ENCODE data around the gene TMEM145. TPM values are rescaled to one million over a fixed set of nuclear protein-coding genes. Genes with fewer than 3 reads are reported as not detected.

The TMEM145 gene
- total RNA-seq, 2 experiments from 2014 or later, result 0.34 to 1.0 TPM

DNA sequence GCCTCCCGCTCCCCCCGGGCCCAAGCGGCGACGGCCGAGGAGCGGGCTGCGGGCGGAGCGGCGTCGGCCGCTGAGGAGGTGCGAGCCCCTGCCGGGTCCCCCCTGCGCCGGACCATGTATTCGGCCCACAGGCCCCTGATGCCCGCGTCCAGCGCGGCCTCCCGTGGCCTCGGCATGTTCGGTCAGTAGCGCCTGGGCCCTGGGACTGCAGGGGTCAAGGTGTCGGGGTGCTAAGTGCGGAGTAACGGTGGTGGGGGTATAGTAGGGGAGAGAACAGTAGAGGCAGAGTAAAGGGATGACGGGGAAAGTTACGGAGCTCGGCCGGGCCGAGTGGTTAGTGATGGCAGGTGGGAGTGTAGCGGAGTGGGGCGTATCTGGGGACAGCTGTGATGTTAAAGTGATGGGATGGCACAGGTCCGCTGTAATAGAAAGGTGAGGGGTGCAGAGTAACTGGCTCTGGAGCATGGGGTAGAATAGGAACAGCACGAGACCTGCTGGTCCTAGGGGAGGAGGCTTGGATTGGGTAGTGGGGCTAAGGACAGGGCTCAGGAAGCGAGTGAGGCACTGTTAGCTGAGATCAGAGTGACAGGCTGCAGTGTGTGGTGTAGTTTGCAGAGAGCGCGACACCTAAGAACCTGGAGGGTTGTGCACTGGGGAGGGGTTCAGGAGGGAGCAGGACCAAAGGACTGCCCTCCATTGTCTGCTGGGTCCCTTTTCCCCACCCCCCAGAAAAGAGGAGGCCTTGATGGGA lies 28.3 kb upstream of the TMEM145 start:
- ChIA-PET CTCF (interaction anchor here (0.6 to 1.2 kb wide), 3 partner anchors 15 to 34 kb away, joined by 3 to 4 read pairs (median 4); no protein-coding TSS in a partner anchor), POLR2A (interaction anchor here (1.1 to 1.2 kb wide), 2 partner anchors 14 to 40 kb away, joined by 3 to 5 read pairs; no protein-coding TSS in a partner anchor)

DNA sequence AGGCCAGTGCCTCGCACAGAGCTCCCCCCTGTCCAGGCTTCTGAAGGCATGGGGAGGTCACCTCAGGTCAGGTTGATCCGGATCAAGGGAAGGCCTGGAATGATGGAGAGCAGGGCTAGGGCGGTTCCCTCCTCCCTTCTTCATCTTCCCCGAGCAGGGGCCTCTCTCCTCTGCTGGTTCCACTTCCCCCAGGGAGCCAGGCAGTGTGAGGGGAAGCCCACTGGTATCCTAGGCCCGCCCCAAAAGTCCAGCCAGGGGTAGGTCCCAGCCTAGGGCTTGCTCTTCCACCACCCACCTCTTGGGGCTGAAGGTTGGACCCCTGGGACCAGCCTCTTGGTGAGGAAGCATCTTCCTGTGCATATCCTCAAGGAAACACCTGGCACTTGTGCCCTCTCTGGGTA lies 27.6 kb upstream of the TMEM145 start:
- POLR2A ChIA-PET, result interaction anchor here (1.1 kb wide), 1 partner anchor 41 kb away, joined by 3 read pairs; no protein-coding TSS in a partner anchor
- CTCF ChIA-PET, result interaction anchor here (1.2 kb wide), 2 partner anchors 19 to 34 kb away, joined by 3 to 4 read pairs; no protein-coding TSS in a partner anchor

DNA sequence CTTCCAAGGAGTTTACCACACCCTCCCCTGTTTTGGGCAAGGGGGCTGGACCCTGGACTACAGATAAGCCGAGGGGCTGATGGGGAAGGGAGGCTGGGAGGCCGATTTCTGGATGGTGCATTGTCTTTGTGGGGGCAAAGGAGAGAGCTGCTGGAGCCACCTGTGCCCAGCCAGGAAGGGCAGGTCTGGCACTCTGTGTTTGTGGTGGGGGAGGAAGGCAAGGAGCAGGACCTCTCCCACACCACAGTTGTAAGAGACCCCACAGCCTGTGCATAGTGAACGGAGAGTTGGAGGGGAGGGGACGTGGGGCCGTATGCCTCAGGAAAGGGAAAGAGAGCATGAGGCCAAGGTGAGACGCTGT lies 27.1 kb upstream of the TMEM145 start:
- ChIA-PET CTCF (no interaction called here), POLR2A (no interaction called here)

GRCh38 chr19:42286349-42287016 lies 26.6 kb upstream of the TMEM145 start:
- CTCF ChIA-PET, result no interaction called here

DNA sequence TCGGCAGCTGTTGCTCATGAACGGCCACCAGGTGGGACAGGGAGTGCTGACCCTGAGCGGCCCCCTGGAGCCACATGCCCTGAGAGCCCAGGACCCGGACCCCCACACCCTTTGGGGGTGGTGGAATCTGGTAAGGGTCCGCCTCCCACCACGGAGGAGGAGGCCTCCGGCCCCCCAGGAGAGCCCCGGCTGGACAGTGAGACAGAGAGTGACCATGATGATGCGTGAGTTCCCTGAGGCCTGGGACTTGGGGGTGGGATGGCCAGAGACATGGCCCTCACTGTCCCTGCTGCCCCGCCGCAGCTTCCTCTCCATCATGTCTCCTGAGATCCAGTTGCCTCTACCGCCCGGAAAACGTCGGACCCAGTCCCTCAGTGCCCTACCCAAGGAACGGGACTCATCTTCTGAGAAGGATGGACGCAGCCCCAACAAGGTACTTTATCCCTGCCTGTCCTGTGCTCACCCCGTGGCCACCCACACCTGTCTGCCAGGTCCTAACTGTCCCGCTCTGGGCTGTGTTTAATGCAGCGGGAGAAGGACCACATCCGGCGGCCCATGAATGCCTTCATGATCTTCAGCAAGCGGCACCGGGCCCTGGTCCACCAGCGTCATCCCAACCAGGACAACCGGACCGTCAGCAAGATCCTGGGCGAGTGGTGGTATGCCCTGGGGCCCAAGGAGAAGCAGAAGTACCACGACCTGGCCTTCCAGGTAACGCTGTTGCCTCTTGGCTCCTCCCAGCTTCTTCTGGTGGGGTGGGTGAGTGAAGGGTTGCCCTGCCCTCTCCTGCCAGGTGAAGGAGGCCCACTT lies 25.9 kb upstream of the TMEM145 start:
- POLR2A ChIA-PET, result no interaction called here
- CTCF ChIA-PET, result interaction anchor here (1.1 to 1.9 kb wide), 2 partner anchors 10 to 15 kb away, joined by 3 to 10 read pairs; partner anchors contain the start of gene PRR19

More at GRCh38 chr19:42286349-42287016, 26.6 kb upstream of the TMEM145 start:
- POLR2A ChIA-PET, result no interaction called here

GRCh38 chr19:42287827-42288107 lies 25.3 kb upstream of the TMEM145 start:
- POLR2A ChIA-PET, result no interaction called here
- CTCF ChIA-PET, result interaction anchor here (1.1 to 2.4 kb wide), 3 partner anchors 8 to 14 kb away, joined by 3 to 10 read pairs (median 7); partner anchors contain the start of gene PRR19

- CTCF ChIA-PET, result interaction anchor here (0.6 to 2.4 kb wide), 4 partner anchors 9 to 59 kb away, joined by 3 to 10 read pairs (median 6); partner anchors contain the start of gene PRR19
- POLR2A ChIA-PET, result interaction anchor here (0.5 kb wide), 1 partner anchor 32 kb away, joined by 3 read pairs; no protein-coding TSS in a partner anchor
Measured at GRCh38 chr19:42288387-42288786, 24.7 kb upstream of the TMEM145 start.

- CTCF ChIA-PET, result interaction anchor here (0.6 to 2.4 kb wide), 5 partner anchors 8 to 58 kb away, joined by 3 to 10 read pairs (median 4); no protein-coding TSS in a partner anchor
- POLR2A ChIA-PET, result interaction anchor here (0.5 kb wide), 1 partner anchor 33 kb away, joined by 3 read pairs; no protein-coding TSS in a partner anchor
Measured at GRCh38 chr19:42288881-42289555, 24.1 kb upstream of the TMEM145 start.

- POLR2A ChIA-PET, result no interaction called here
- CTCF ChIA-PET, result interaction anchor here (1.1 to 2.4 kb wide), 3 partner anchors 10 to 33 kb away, joined by 3 to 7 read pairs (median 3); no protein-coding TSS in a partner anchor
Measured at GRCh38 chr19:42289556-42290041, 23.5 kb upstream of the TMEM145 start.

DNA sequence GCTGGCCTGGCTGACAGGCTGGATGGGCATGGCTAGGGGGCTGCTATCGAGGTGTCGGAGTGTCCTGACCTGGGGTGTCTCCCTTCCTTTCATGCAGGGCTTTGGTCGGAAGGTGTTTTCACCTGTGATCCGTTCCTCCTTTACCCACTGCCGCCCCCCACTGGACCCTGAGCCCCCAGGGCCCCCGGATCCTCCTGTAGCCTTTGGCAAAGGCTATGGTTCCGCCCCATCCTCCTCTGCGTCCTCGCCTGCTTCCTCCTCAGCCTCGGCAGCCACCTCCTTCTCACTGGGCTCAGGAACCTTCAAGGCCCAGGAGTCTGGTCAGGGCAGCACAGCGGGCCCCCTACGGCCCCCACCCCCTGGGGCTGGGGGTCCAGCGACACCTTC lies 23.0 kb upstream of the TMEM145 start:
- POLR2A ChIA-PET, result no interaction called here

DNA sequence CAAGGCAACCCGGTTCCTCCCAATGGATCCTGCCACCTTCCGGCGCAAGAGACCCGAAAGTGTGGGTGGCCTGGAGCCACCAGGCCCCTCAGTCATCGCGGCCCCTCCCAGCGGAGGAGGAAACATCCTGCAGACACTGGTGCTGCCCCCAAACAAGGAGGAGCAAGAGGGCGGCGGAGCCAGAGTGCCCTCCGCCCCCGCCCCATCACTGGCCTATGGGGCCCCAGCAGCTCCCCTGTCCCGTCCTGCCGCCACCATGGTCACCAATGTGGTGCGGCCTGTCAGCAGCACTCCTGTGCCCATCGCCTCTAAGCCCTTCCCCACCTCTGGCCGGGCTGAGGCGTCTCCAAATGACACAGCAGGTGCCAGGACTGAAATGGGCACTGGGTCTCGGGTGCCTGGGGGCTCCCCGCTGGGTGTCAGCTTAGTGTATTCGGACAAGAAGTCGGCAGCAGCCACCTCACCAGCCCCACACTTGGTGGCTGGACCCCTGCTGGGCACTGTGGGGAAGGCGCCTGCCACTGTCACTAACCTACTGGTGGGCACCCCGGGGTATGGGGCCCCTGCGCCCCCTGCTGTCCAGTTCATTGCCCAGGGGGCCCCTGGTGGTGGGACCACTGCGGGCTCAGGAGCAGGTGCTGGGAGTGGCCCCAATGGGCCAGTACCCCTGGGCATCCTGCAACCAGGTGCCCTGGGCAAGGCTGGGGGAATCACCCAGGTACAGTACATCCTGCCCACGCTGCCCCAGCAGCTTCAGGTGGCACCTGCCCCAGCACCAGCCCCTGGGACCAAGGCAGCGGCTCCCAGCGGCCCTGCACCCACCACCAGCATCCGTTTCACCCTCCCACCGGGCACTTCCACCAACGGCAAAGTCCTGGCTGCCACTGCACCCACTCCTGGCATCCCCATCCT lies 22.3 kb upstream of the TMEM145 start:
- ChIA-PET POLR2A (no interaction called here), CTCF (interaction anchor here (0.9 to 1.1 kb wide), 2 partner anchors 10 to 28 kb away, joined by 3 to 4 read pairs; no protein-coding TSS in a partner anchor)

More for the DNA sequence above, 23.0 kb upstream of the TMEM145 start:
- CTCF ChIA-PET, result interaction anchor here (1.1 to 2.4 kb wide), 3 partner anchors 10 to 34 kb away, joined by 3 to 7 read pairs (median 3); no protein-coding TSS in a partner anchor

DNA sequence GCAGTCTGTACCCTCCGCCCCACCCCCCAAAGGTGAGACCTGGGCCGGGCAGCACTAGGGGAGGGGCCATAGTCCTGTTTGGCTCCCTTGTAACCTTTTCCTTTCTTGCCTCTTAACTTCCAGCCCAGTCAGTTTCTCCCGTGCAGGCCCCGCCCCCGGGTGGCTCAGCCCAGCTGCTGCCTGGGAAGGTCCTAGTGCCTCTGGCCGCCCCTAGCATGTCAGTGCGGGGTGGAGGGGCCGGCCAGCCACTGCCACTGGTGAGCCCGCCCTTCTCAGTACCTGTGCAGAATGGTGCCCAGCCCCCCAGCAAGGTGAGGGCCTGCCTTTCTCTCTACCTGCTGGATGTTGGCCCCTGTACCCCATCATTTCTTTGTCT lies 21.7 kb upstream of the TMEM145 start:
- CTCF ChIA-PET, result interaction anchor here (0.9 to 1.1 kb wide), 2 partner anchors 9 to 100 kb away, joined by 3 to 4 read pairs; no protein-coding TSS in a partner anchor
- POLR2A ChIA-PET, result no interaction called here

GRCh38 chr19:42292042-42292960 lies 20.8 kb upstream of the TMEM145 start:
- POLR2A ChIA-PET, result no interaction called here
- CTCF ChIA-PET, result interaction anchor here (1.1 to 1.2 kb wide), 2 partner anchors 101 to 156 kb away, joined by 3 read pairs; no protein-coding TSS in a partner anchor

GRCh38 chr19:42292963-42293362 lies 20.1 kb upstream of the TMEM145 start:
- CTCF ChIA-PET, result interaction anchor here (1.2 kb wide), 1 partner anchor 157 kb away, joined by 3 read pairs; no protein-coding TSS in a partner anchor
- POLR2A ChIA-PET, result no interaction called here

GRCh38 chr19:42293540-42293939 lies 19.6 kb upstream of the TMEM145 start:
- POLR2A ChIA-PET, result interaction anchor here (0.5 kb wide), 1 partner anchor 49 kb away, joined by 3 read pairs; no protein-coding TSS in a partner anchor
- CTCF ChIA-PET, result interaction anchor here (1.2 kb wide), 1 partner anchor 157 kb away, joined by 3 read pairs; no protein-coding TSS in a partner anchor

DNA sequence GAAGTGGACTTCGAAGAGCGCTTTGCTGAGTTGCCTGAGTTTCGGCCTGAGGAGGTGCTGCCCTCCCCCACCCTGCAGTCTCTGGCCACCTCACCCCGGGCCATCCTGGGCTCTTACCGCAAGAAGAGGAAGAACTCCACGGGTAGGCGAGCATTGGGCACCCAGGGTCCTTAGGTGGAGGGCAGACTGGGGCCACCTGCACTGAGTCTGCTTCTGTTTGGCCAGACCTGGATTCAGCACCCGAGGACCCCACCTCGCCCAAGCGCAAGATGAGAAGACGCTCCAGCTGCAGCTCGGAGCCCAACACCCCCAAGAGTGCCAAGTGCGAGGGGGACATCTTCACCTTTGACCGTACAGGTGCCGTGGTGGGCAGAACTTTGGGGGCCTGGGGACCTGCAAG lies 19.2 kb upstream of the TMEM145 start:
- ChIA-PET CTCF (interaction anchor here (1.4 kb wide), 1 partner anchor 36 kb away, joined by 5 read pairs; no protein-coding TSS in a partner anchor), POLR2A (interaction anchor here (0.5 to 0.6 kb wide), 2 partner anchors 30 to 50 kb away, joined by 3 read pairs; no protein-coding TSS in a partner anchor)

Measured in activated CD8-positive, alpha-beta memory T cell treated with anti-CD3 and anti-CD28 coated beads for 36 hours (primary cell).